GM10266 (cell line): ENCODE data around the gene RNU6-9.
"Not testable (repeated sequence)": the region's sequence is repeated elsewhere in the genome, so short reads cannot be mapped to it uniquely, and the experiment has no call there.

ENCODE experiments used
- DNase-seq: peaks from one replicate; pipeline ENCODE4 v3.0.0; 2012; ENCODE audit errors: extremely low spot score
- TF ChIP-seq, protein P1 (sequence below): IDR thresholded peaks from 2 replicates; pipeline ENCODE4 v1.5.1; 2012; ENCODE audit warnings: mild to moderate bottlenecking, low read depth; ENCODE audit not compliant: control insufficient read depth, insufficient read depth; ENCODE audit errors: missing control alignments

The RNU6-9 gene

DNA sequence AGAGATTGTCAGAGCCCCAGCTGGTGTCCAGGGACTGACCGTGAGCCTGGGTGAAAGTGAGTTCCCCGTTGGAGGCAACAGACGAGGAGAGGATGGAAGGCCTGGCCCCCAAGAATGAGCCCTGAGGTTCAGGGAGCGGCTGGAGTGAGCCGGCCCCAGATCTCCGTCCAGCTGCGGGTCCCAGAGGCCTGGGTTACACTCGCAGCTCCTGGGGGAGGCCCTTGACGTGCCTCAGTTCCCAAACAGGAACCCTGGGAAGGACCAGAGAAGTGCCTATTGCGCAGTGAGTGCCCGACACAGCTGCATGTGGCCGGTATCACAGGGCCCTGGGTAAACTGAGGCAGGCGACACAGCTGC is 42.3 kb upstream of the RNU6-9 start:
- TF ChIP-seq, protein P1, sequence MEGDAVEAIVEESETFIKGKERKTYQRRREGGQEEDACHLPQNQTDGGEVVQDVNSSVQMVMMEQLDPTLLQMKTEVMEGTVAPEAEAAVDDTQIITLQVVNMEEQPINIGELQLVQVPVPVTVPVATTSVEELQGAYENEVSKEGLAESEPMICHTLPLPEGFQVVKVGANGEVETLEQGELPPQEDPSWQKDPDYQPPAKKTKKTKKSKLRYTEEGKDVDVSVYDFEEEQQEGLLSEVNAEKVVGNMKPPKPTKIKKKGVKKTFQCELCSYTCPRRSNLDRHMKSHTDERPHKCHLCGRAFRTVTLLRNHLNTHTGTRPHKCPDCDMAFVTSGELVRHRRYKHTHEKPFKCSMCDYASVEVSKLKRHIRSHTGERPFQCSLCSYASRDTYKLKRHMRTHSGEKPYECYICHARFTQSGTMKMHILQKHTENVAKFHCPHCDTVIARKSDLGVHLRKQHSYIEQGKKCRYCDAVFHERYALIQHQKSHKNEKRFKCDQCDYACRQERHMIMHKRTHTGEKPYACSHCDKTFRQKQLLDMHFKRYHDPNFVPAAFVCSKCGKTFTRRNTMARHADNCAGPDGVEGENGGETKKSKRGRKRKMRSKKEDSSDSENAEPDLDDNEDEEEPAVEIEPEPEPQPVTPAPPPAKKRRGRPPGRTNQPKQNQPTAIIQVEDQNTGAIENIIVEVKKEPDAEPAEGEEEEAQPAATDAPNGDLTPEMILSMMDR, result no peak
- DNase-seq, result no peak

DNA sequence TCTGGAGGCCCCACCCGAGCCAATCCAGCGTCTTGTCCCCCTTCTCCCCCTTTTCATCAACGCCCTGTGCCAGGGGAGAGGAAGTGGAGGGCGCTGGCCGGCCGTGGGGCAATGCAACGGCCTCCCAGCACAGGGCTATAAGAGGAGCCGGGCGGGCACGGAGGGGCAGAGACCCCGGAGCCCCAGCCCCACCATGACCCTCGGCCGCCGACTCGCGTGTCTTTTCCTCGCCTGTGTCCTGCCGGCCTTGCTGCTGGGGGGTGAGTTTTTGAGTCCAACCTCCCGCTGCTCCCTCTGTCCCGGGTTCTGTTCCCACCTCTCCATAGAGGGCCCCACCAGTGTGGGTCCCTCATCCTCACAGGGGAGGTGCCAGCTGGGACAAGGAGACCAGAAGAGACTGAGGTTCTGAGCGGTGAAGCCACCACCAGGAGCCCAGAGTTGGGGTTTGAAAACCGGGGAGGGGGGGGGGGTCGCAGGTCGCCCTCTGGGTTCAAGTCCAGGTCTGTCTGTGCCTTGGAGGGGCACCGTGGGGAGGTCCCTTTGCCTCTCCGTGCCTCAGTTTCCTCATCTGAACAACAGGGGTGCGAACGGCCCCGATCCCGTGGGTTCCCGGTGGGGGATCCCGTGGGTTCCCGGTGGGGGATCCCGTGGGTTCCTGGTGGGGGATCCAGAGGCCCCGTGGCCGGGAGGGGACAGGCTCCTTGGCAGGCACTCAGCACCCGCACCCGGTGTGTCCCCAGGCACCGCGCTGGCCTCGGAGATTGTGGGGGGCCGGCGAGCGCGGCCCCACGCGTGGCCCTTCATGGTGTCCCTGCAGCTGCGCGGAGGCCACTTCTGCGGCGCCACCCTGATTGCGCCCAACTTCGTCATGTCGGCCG is 40.9 kb upstream of the RNU6-9 start, which contains the start of gene ELANE:
Gene ELANE, plus strand, starts transcription at position 168 of the 878 bp plus-strand sequence. Its CDS starts 26 bp downstream, at position 194.
- TF ChIP-seq, protein P1, result no peak
- DNase-seq, result no peak

DNA sequence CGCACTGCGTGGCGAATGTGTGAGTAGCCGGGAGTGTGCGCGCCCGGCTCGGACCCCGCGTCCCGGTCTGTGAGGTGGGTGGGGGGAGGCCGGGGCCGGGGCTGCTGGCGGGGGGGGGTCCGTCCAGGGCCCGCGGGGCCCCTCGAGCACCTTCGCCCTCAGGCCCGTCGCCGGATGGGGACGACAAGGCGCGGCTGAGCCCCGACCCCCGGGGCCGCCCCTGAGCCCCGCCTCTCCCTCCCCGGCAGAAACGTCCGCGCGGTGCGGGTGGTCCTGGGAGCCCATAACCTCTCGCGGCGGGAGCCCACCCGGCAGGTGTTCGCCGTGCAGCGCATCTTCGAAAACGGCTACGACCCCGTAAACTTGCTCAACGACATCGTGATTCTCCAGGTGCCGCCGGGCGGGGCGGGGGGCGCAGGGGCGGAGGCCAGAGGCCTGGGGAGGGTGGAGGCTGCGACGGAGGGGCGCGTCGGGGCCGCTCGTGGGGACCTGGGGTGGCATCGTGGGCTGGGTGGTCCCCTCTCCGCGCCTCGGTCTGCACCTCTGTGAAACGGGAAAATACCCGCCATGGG is 40.2 kb upstream of the RNU6-9 start:
- DNase-seq, result no peak
- TF ChIP-seq, protein P1, result no peak

DNA sequence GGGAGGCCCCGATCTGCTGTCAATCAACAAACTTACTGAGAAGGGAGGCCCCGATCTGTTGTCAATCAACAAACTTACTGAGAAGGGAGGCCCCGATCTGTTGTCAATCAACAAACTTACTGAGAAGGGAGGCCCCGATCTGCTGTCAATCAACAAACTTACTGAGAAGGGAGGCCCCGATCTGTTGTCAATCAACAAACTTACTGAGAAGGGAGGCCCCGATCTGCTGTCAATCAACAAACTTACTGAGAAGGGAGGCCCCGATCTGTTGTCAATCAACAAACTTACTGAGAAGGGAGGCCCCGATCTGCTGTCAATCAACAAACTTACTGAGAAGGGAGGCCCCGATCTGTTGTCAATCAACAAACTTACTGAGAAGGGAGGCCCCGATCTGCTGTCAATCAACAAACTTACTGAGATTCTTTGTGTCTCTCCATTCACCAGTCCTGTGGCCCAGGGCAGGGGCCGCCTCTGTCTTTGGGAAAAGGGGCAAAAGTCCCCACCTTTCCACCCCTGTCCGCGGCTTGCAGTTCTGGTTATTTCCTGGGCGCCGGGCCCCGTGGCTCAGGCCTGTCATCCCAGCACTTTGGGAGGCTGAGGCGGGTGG is 39.6 kb upstream of the RNU6-9 start:
- not testable (repeated sequence) for DNase-seq

DNA sequence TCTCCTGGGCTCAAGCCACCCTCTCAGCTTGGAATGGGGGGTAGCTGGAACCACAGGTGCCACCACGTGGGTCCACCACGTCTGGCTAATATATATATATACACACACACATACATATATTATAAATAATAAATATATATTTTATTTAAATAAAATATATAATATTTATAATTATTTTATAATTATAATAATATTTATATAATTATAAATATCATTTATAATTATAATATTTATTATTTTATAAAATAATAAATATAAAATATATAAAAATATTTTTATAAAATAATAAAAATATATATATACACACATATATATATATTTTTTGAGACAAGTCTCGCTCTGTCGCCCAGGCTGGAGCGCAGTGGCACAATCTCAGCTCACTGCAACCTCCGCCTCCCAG is 38.7 kb upstream of the RNU6-9 start:
- TF ChIP-seq, protein P1, result no peak
- no peak for DNase-seq

DNA sequence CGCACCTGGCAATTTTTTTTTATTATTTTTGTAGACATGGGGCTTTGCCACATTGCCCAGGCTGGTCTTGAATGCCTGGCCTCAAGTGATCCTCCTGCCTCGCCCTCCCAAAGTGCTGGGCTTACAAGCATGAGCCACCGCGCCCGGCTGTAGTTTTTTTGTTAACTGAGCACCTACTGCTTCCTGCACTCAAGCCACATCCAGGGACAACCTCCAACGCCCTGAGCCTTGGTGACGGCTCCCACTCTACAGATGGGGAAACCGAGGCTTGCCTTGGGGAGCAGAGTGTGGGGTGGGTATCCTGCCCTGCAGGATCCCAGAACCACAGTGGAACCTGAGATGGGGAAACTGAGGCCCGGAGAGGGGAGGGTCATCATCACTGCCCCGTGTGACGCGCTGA is 38.1 kb upstream of the RNU6-9 start:
- TF ChIP-seq, protein P1, result no peak
- no peak for DNase-seq

DNA sequence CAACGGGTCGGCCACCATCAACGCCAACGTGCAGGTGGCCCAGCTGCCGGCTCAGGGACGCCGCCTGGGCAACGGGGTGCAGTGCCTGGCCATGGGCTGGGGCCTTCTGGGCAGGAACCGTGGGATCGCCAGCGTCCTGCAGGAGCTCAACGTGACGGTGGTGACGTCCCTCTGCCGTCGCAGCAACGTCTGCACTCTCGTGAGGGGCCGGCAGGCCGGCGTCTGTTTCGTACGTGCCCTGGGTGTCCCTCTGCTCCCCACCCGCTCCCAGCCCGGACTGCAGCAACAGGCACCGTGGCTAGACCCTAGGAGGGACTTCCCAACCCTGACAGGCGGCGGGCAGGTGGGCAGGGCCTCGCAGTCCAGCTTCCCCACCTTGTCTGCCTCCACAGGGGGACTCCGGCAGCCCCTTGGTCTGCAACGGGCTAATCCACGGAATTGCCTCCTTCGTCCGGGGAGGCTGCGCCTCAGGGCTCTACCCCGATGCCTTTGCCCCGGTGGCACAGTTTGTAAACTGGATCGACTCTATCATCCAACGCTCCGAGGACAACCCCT is 37.6 kb upstream of the RNU6-9 start:
- TF ChIP-seq, protein P1, result no peak
- no peak for DNase-seq
